Skin of body (tissue), 2 donors: ENCODE data around the gene PALMD. TPM values are rescaled to one million over a fixed set of nuclear protein-coding genes. Genes with fewer than 3 reads are reported as not detected.

Experiments
- DNase-seq: peaks from one replicate; lab custom pipeline; 2025; lab: John Stamatoyannopoulos, UW
- total RNA-seq: library from RNA; depleted of rRNA; stranded (reverse); fragments of >200 nt; gene quantifications from one replicate; pipeline ENCODE4 v1.2.3, GENCODE V29; 2014

Gene PALMD
- total RNA-seq, 1 donor from 2014 or later, result 58.0 TPM

GRCh38 chr1:99691175-99691574 is 45.3 kb downstream of the PALMD start:
- DNase-seq, result no peak

GRCh38 chr1:99696616-99697015 is 50.7 kb downstream of the PALMD start:
- DNase-seq, result no peak

GRCh38 chr1:99697580-99697979 is 51.7 kb downstream of the PALMD start:
- no peak for DNase-seq

GRCh38 chr1:99700020-99700419 is 54.1 kb downstream of the PALMD start:
- DNase-seq, result no peak

- no peak for DNase-seq
These were observed 56.3 kb downstream of the PALMD start for GRCh38 chr1:99702221-99702620.

- DNase-seq, result no peak
These were observed 58.5 kb downstream of the PALMD start for GRCh38 chr1:99704356-99704816.

- DNase-seq, result no peak
These were observed 59.5 kb downstream of the PALMD start for GRCh38 chr1:99705385-99705784.

- DNase-seq, result peak; percentile 48
These were observed 61.7 kb downstream of the PALMD start for GRCh38 chr1:99707535-99708142.

GRCh38 chr1:99710994-99711393 is 65.1 kb downstream of the PALMD start:
- DNase-seq, result no peak

GRCh38 chr1:99713006-99713405 is 67.1 kb downstream of the PALMD start:
- no peak for DNase-seq

- DNase-seq, result no peak
These were observed 71.1 kb downstream of the PALMD start for GRCh38 chr1:99717005-99717404.

GRCh38 chr1:99723251-99723650 is 77.3 kb downstream of the PALMD start:
- DNase-seq, result no peak

- DNase-seq, result no peak
These were observed 80.1 kb downstream of the PALMD start for GRCh38 chr1:99725996-99726395.

GRCh38 chr1:99726407-99726806 is 80.5 kb downstream of the PALMD start:
- no peak for DNase-seq

GRCh38 chr1:99726818-99727217 is 80.9 kb downstream of the PALMD start:
- no peak for DNase-seq

GRCh38 chr1:99727575-99728185 is 81.8 kb downstream of the PALMD start:
- peak; percentile 11 for DNase-seq

GRCh38 chr1:99728494-99729235 is 82.8 kb downstream of the PALMD start:
- DNase-seq, result peak; percentile 56

- DNase-seq, result no peak
These were observed 85.5 kb downstream of the PALMD start for GRCh38 chr1:99731384-99731783.

GRCh38 chr1:99735852-99736251 is 89.9 kb downstream of the PALMD start:
- no peak for DNase-seq

- peak; percentile 7 for DNase-seq
These were observed 91.1 kb downstream of the PALMD start for GRCh38 chr1:99737016-99737415.

- no peak for DNase-seq
These were observed 93.0 kb downstream of the PALMD start for GRCh38 chr1:99738858-99739465.

- no peak for DNase-seq
These were observed 94.2 kb downstream of the PALMD start for GRCh38 chr1:99740141-99740540.
